COLO829 (cell line): ENCODE results near the gene TMEM132E.
"Not testable (repeated sequence)": the region's sequence is repeated elsewhere in the genome, so short reads cannot be mapped to it uniquely, and the experiment has no call there.

Experiments used
- DNase-seq: peaks from one replicate; pipeline ENCODE4 v3.0.0; 2012; ENCODE audit warnings: low spot score

Gene TMEM132E, protein sequence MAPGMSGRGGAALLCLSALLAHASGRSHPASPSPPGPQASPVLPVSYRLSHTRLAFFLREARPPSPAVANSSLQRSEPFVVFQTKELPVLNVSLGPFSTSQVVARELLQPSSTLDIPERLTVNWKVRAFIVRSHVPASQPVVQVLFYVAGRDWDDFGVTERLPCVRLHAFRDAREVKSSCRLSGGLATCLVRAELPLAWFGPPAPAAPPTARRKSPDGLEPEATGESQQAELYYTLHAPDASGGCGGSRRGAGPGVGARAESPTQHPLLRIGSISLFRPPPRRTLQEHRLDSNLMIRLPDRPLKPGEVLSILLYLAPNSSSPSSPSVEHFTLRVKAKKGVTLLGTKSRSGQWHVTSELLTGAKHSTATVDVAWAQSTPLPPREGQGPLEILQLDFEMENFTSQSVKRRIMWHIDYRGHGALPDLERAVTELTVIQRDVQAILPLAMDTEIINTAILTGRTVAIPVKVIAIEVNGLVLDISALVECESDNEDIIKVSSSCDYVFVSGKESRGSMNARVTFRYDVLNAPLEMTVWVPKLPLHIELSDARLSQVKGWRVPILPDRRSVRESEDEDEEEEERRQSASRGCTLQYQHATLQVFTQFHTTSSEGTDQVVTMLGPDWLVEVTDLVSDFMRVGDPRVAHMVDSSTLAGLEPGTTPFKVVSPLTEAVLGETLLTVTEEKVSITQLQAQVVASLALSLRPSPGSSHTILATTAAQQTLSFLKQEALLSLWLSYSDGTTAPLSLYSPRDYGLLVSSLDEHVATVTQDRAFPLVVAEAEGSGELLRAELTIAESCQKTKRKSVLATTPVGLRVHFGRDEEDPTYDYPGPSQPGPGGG (N-terminal part only)

DNA sequence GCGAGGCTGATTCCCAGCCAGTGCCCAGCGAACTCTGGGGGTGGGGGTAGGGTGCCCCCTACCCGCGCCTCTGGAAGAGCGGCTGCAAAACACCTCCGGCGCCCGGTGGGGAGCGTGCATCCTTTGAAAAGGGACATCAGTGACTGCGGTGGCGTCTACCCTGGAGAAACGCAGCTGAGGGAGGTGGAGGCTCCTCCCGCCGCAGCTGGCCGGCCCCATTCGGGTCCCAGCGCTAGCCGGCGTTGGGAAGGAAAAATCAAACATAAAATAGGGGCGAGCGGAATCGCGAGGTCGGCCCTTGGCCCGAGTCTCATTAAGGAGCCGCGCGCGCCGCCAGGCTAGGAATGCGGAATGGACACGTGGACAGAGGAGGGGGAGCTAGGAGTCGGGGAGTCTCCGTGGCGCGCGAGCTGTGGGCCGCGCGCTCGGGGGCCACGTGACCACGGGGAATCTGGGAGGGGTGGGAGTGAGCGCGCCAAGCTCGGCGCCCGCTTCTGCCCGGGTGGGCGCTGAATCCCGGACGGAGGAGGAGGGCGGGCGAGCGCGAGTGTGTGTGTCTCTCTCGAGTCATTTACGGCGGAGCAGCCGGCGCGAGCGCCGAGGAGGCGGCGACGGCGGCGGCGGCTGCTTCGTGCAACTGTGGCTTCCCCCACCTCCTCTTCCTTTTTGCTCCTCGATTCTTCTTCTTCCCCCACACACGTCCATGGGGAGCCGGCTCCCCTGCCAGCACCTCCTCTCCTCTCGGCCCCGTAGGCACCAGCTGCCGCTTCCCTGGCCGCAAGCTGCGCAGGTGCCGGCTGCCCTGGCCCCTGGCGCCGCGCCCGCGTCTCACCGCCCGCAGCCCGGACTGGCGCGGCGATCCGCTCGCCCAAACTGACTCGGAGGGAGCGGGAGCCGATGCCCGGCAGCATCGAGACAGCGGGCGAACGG lies at the start of gene TMEM132E:
Gene TMEM132E (plus strand): TSS at position 566 of the 930 bp plus-strand sequence. CDS start 1,495 bp downstream, outside the sequence.
- no peak for DNase-seq

DNA sequence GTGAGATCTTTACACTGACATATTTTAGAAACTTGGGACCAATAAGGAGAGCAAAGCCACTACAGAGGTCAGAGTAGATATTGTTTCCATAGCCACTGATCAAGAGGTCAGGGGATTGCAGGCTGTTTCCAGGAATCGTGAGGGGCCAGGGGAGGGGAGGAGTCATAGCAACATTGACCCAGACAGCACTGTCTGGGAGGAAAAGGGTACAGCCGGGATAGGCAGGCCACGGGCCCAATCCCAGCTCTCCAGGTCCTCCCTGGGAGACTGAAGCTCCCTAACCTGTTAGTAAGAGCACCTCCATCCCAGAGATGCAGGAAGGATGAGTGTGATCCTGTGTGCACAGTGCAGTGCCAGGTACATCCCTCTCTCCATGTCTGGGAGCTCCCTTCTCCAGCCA lies 48.5 kb upstream of the TMEM132E start:
- DNase-seq = no peak

DNA sequence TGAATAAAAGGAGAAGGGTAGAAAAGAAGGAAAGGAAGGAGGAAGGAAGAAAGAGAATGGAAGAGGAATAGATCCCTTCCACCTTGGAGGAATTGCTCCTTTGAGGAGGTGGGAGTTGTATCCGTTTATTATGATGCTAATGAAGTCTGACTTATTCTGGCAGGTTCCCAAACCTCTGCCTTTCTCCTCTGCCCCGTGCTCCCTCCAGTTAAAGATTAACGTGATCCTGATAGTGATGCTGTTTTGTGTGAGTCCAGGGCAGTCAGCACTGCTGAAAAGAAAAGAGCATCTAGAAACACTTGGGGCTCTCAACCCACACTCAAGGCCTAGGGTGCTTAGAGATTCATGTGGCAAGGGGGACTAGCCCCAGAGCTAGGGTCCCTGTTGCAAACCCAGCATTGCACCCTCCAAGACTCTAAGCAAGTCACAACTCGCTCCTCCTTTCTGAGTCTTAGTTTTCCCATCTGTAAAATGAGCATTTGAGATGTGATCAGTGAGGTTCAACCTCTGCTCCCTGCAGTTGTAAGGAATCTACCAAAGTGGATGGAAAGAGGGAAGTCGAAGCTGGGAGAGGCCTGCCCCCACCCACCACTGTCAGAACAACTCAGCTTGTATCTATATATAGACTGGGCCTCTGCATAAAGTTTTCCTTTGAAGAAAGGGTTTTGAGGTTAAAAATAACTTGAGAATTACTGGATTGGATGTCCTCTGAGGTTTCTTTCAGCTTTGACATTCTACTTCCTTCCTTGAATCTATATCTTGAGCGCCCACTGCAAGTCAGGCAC lies 46.9 kb upstream of the TMEM132E start:
- no peak for DNase-seq

DNA sequence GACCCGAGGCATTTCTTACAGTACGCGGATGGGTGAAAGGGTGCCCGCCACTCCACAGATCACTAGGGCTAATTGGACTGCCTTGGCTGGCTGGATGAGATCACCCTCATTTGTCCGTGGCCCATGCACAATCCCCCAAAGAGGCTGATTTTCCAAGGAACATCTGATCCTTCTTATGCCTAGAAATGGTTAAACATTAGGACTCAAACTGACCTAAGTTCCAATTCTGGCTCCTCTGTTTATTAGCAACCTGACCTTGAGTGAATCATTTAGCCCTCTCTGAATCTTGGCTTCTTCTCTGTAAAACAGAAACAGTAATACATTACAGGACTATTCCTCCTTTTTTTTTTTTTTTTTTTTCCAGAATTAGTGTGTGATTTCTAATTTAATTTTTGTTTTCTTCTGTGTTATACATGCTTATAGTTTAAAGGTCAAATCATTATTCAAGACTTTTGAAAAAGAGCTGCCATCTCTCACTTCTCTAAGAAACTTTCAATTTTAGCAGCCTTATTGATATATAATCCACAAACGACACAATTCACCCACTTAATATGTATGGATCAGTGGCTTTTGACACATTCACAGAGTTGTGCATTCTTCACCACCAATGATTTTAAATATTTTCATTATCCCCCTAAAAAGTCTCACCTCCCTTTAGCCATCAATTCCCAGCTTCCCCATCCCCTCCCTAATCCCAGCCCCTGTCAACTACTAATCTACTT lies 45.4 kb upstream of the TMEM132E start:
- no peak for DNase-seq

DNA sequence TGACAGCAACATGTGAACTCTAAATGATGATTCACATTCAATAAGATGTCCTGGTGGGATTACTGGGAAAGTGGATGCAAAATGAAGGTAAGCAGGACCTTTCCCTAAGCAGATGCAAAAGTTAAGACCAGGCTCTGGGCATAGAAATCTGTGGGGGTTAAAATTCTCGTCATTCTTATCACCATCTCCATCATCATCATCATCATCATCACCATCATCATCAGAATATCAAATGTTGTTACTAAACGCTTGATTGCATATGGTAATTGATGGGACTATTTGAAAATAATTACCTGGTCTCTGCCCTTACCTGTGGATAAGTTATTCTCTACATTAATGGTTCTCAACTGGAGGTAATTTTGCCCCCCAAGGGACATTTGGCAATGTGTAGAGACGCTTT lies 41.9 kb upstream of the TMEM132E start:
- DNase-seq = no peak

DNA sequence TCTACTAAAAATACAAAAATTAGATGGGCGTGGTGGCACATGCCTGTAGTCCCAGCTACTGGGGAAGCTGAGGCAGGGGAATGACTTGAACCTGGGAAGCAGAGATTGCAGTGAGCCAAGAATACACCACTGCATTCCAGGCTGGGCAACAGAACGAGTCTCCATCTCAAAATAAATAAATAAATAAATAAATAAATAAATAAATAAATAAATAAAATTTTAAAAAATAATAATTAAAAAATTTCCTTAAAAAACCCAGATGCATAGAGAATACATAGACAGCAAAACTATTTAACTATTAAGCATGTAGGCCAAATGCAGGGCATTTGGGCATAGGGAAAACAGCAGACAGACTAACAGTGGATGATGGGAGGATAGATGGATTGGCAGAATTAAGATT lies 40.8 kb upstream of the TMEM132E start:
- DNase-seq = not testable (repeated sequence)

DNA sequence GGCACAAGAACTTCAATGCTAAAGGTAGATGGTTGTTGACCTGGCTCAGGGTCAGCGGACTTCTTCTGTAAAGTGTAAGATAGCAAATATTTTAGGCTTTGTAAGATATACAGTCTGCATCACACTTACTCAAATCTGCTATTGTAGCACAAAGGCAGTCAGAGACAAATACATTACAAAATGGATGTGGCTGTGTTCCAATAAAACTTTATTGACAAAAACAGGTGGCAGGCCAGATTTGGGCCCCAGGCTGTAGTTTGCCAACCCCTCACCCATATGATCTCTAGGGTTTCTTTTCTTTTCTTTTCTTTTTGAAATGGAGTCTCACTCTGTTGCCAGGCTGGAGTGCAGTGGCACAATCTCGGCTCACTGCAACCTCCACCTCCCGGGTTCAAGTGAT lies 39.5 kb upstream of the TMEM132E start:
- no peak for DNase-seq

DNA sequence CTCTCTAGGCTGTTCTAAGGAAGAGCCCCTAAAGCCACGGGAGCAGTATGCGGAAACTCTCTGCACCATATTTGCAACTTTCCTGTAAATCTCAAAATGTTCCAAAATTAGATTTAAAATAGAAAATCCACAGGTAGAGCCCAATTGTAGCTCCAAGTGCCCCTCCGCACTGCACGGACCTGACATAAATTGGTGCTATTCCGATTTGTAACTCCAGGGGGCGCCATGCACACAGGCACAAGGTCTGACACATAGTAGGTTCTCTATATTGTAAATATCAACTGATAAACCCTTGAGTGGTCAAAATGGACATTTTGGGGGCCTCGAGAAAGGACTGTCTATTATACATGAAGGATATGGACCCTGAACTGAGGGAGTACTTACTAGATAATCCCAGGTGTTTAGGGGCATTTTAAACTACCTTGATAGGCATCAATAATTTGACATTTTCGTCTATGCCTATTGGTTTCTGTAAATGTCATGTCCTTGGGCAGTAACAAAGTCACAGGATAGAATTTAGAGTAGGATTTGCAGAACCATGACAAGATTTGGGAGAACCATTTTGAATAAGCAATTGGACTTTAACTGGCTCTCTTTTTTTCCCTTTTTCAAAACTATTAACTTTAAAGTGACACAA lies 36.6 kb upstream of the TMEM132E start:
- no peak for DNase-seq

DNA sequence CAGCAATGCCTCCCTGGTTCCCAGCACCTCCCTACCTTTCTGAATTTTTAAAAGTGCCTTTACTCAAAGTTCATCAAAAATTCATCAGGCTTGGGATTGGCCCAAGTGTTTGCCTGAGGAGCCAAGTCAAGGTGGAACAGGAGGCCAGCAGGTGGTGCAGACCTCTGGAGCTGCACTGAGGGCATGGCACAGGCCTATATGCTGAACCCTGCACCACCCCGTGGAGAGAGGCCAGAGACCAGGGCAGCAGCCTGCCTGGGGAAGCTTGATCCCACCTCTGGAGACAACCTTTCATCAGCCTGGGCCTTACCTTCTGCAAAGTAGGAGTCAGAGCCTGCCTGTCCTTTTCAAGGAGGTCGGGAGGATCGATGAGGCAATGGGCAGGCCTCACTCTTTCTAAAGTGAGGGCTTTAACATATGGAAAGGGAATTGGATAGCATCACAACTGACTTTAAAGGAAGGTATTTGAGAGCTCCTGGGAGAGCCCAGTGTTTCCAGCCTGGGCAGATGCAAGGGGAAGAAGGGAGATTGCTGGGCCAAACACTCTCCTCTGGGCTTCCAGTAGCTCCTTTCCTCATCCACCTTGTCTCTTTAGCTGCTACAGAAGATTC lies 31.8 kb upstream of the TMEM132E start:
- no peak for DNase-seq

DNA sequence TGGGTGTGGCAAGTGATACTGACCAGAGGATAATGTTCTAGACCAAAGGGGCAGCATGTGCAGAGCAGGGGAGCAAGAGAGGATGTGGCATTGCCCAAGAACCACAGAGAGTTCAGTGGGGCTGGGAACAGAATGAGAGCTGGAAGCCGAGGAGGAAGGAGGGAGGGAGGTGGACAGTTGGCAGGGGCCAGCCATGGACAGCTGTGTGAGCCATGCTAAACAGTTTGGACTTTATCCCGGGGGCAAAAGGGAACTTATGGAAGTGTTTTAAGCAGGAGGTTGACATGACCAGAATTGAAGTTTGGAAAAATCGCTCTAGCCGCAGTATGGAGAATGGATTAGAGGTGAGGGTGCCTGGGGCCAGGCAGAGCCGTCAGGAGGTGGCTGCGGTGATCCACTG lies 29.4 kb upstream of the TMEM132E start:
- no peak for DNase-seq

DNA sequence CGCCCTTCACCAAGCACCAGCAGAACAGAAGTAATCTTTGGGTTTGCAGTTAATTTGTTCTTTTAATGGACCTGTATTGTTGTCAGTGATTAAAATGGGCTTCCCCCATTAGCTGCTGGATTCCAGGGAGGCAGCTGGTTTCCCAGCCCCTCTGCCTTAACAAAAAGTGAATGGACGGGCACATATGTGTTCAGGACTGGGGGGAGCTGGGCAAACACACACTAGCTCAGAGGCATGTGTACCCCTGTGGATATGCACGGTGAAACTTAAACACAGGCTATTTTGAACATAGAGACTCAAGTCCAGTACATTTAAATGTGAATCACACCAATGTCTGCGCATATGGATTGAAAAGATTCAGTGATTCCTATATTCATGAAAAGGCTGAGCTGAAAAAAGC lies 25.5 kb upstream of the TMEM132E start:
- DNase-seq = no peak

DNA sequence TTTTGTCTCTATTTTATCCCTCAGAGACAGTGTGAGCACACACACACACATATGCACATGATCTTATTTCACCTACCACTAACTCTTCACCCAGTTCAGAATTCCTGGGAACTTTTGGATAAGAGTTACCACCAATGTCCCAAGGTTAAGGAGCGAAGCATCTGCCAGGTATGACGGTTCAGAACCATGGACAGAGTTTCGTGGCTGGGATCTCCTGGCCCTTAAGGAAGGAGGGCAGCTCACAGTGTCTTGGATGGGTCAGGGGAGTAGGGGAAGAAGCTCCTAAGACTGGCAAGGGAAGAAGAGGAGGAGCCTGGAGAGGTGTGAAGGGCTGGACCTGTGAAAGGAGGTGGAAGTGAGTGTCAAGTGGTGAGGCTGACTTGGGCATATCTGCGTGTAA lies 23.0 kb upstream of the TMEM132E start:
- no peak for DNase-seq

DNA sequence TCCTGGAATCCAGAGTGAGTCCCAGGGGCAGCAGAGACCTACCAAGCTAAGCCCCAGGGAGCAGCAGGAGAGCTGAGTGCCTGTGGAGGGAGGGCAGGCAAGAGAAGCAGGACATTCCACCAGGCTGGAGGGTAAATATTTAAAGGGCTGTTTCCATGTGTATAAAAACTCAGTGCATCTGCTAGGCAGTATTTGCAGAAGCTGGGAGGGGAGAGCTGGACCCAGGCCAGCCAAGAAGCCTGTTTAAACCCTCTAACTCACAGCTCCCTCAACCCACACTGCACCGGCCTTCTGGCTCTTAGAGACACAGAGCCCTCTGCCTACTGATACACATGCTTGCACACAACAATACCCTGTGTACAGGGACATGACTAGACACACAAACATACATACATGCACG lies 22.5 kb upstream of the TMEM132E start:
- no peak for DNase-seq

DNA sequence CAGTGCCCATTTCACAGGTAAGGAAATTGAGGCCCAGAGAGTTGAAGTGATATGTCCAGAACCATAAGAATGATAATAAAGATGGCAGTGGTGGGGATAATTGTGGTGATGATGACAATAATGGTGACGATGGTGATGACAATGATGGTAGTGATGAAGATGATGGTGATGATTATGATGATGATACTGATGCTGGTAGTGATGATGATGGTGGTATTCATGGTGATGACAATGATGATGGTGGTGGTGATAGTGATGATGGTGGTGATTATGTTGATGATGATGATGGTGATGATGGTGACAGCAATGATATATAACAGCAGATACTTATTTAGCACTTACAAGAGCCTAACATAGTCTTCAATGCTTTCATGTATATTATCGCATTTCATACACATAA lies 18.1 kb upstream of the TMEM132E start:
- no peak for DNase-seq

DNA sequence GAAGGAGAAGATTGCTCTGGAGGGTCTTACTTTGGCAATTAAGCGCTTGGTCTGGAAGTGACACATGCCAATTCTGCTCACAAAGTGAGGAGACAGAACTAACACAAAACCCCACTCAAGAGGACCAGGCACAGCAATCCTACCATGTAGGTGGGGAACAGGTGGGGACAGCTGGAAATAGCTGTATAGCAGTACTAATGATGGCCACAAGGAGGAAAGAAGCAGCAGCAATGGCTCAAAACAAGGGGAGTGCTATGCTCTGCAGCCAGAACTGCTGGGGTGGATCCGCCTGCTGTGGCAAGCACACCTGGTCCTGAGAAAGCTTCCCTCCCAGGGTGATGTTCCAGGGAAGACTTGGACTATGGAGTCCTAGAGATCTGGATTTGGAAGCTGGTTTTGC lies 17.0 kb upstream of the TMEM132E start:
- no peak for DNase-seq

DNA sequence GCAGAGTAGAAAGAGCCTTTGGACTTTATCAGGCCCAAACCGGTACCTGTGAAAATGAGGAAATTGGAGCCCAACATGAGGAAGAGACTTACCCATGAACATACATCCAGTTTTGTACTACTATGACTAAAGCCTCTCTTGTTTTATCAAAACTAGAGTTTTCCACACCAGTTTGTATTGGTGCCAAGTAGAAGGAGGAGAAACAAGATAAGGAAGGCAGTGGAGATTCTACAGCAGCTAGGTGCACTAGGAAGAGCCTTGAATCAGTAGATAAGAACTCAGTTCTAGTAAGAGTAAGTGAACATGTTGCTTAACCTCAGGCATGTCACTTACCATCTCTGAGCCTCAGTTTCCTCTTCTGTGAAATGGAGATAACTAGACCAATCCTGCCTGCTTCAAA lies 13.7 kb upstream of the TMEM132E start:
- DNase-seq = no peak

DNA sequence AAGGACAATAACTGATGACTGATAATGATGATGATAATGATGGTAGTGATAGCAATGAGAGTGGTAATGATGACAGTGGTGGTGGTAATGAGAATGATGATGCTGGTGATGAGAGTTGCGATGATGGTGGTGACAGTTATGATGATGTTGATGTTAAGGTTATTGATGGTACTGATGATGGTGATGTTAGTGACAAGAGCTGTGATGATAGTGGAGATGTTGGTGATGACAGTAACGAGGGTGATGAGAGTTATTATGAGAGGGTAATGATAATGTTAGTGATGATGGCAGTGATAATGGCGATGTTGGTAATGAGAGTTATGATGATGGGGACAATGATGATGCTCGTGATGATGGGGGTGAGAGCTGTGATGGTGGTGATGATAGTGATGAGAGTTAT lies 13.2 kb upstream of the TMEM132E start:
- no peak for DNase-seq

DNA sequence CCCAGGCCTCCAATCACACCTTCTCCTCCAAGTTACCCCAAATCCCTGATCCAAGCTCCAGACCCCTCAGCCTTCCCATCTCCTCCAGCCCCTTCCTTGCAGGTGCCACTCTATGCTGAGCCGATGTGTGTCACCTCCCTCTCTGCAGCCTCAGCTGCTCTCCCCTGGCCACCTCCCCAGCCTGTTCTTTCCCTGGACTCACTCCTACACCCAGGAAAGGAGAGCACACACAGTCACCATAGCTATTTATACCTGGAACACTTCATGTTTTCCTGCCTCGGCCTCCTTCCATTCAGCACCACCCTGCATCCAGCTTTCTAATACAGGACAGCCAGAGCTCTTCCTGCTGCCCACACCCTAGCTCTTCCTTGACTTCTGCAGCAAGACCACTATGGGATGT lies 12.5 kb upstream of the TMEM132E start:
- no peak for DNase-seq

DNA sequence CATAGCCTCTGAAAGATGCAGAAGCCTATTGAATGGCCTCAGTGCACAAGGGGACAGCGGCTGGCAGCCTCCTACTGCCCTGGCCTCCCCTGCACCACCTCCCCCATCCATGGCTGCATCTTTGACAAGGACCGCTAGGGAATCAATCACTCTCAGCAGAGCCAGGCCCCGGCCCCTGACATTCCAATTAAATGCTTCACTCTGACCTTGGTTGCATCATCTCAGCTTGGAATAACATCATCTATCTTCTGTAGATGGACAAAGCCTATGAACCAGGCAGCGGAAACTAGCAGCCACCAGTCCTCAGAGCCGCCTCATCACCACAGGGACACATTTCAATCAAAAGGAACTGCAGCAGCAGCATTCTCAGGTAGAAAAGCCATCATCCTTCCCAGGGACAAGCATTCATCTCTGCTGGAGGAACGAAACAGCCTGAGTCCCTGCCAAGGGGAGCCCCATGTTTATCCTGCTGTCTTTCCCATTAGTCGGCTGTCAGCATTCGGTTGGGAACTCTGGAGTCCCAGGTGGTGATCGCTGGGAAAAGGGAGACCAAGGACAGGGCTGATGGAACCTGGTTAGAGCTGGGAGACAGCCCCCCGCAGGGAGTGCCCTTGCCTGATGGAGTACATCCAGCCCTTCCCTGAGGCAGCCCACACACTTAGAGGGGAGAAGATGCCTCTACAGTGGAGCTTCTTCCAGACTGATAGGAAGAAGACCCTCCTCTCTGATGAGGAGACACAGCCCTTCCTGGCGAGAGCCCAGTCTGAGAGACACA lies 11.5 kb upstream of the TMEM132E start:
- DNase-seq = no peak
